K562 (cell line): ENCODE data around the gene C11orf58. TPM values are rescaled to one million over a fixed set of nuclear protein-coding genes. Genes with fewer than 3 reads are reported as not detected.

Experiments
- ATAC-seq: fragments of 200-7000 bp; cut with Tn5 transposase; 3 replicates; pipeline ENCODE4 v1.9.1; 2020; ENCODE audit warnings: moderate library complexity
- BruUV-seq: library from RNA; stranded (reverse); fragments of 400-500 nt; replicated peaks from 2 replicates; lab custom pipeline; 2021; lab: Mats Ljungman, UMichigan
- CTCF ChIA-PET: fragments of 300-600 bp; formaldehyde crosslinking; extraction: SDS; loops from one replicate; lab custom pipeline; 2021; ENCODE audit warnings: low intra/inter-chr PET ratio; lab: Yijun Ruan, JAX
- POLR2A ChIA-PET: fragments of 300-600, 350-650 bp; sonication (Branson Sonifier 250); formaldehyde crosslinking; extraction: SDS; loops from one replicate; lab custom pipeline; 2021; ENCODE audit warnings: antibody characterized with exemption, inconsistent platforms; lab: Yijun Ruan, JAX
- DNase-seq, 4 experiments: peaks; one replicate each; pipeline versions ENCODE4 v3.0.0 to v3.0.0-alpha.2; 2011 to 2018; ENCODE audit warnings: low spot score in 3 of 4, mixed read lengths in 3 of 4; ENCODE audit errors: extremely low read depth in 1 of 4
- FAIRE-seq: peaks from 2 replicates; lab custom pipeline; 2011; peaks lifted over from hg19 to GRCh38; lab: Jason Lieb, UNC
- H2AFZ ChIP-seq: 2 replicates; pipeline ENCODE4 v1.6.0; 2011; ENCODE audit warnings: low read depth, low read length, control low read depth, inconsistent platforms
- H3K27ac ChIP-seq: fragments of 200-600 bp; 3 replicates; pipeline ENCODE4 v1.8.0; 2011; ENCODE audit warnings: low read depth, mild to moderate bottlenecking, control low read depth, inconsistent platforms, low read length, moderate library complexity, mixed read lengths; ENCODE audit errors: extremely low read depth
- H3K27me3 ChIP-seq, 2 experiments: fragments of 300-600 bp in 1 of 2; 2 replicates in 1 of 2; 3 replicates in 1 of 2; pipeline versions ENCODE4 v1.6.0 to v1.8.0; 2011; ENCODE audit warnings: inconsistent platforms in 2 of 2, low read length in 2 of 2, mild to moderate bottlenecking in 1 of 2, mixed read lengths in 1 of 2, moderate library complexity in 1 of 2; ENCODE audit not compliant: control insufficient read depth in 2 of 2, insufficient read depth in 2 of 2
- H3K36me3 ChIP-seq: fragments of 300-600 bp; 3 replicates; pipeline ENCODE4 v1.8.0; 2011; ENCODE audit warnings: mild to moderate bottlenecking, low read length, inconsistent platforms; ENCODE audit not compliant: control insufficient read depth, insufficient read depth
- H3K4me1 ChIP-seq, 2 experiments: fragments of 200-600 bp in 1 of 2; replicated peaks in 1 of 2; 2 replicates in 1 of 2; 3 replicates in 1 of 2; pipeline versions ENCODE4 v1.5.1 to v1.8.0; 2011; ENCODE audit warnings: inconsistent platforms in 2 of 2, low read length in 2 of 2, mild to moderate bottlenecking in 1 of 2, mixed read lengths in 1 of 2, moderate library complexity in 1 of 2; ENCODE audit not compliant: control insufficient read depth in 2 of 2, insufficient read depth in 2 of 2
- H3K4me2 ChIP-seq: 2 replicates; pipeline ENCODE4 v1.6.1; 2011; ENCODE audit warnings: low read length, control low read depth, inconsistent platforms, mixed read lengths; ENCODE audit not compliant: insufficient read depth
- H3K4me3 ChIP-seq: fragments of 200-600 bp; sonication (generic), shearing (Covaris generic); 2 replicates; pipeline ENCODE4 v1.5.1; 2016; ENCODE audit warnings: control low read depth, inconsistent platforms
- H3K79me2 ChIP-seq: fragments of 200-600 bp; 3 replicates; pipeline ENCODE4 v1.8.0; 2011; ENCODE audit warnings: low read length, inconsistent platforms; ENCODE audit not compliant: control insufficient read depth, insufficient read depth
- H3K9ac ChIP-seq, 2 experiments: 2 replicates each; pipeline versions ENCODE4 v1.6.0 to v1.6.1; 2011; ENCODE audit warnings: low read depth in 2 of 2, low read length in 2 of 2, control low read depth in 1 of 2, inconsistent platforms in 1 of 2, mild to moderate bottlenecking in 1 of 2, mixed read lengths in 1 of 2; ENCODE audit not compliant: insufficient read depth in 1 of 2
- H3K9me1 ChIP-seq: one replicate; pipeline ENCODE4 v1.6.0; 2011; ENCODE audit warnings: inconsistent platforms, mild to moderate bottlenecking, low read length, moderate library complexity; ENCODE audit not compliant: control insufficient read depth, insufficient read depth
- H3K9me3 ChIP-seq: replicated peaks from 2 replicates; pipeline ENCODE4 v1.5.1; 2011; ENCODE audit warnings: low read depth, low read length, inconsistent platforms; ENCODE audit not compliant: control insufficient read depth, insufficient read depth
- H4K20me1 ChIP-seq: replicated peaks from 2 replicates; pipeline ENCODE4 v1.6.1; 2011; ENCODE audit warnings: low read length, inconsistent platforms, mixed read lengths; ENCODE audit not compliant: control insufficient read depth, insufficient read depth
- CREM ChIP-seq: IDR thresholded peaks from 2 replicates; pipeline ENCODE4 v1.6.1; 2014; ENCODE audit warnings: antibody characterized with exemption, low read depth
- HDGF ChIP-seq: fragments of 450-650 bp; IDR thresholded peaks from 2 replicates; pipeline ENCODE4 v1.6.1; 2016
- MED1 ChIP-seq: sonication (generic); formaldehyde crosslinking; IDR thresholded peaks from 2 replicates; pipeline ENCODE4 v1.8.1; 2023; ENCODE audit warnings: missing genetic modification reagents, borderline replicate concordance
- PCBP2 ChIP-seq: fragments of 200-400 bp; formaldehyde crosslinking; IDR thresholded peaks from 2 replicates; pipeline ENCODE4 v1.6.1; 2018; ENCODE audit warnings: low read length, low read depth, mild to moderate bottlenecking, moderate library complexity; ENCODE audit not compliant: poor library complexity, severe bottlenecking
- RUNX1 ChIP-seq: sonication (generic); IDR thresholded peaks from 2 replicates; pipeline ENCODE4 v1.6.1; 2016; ENCODE audit warnings: antibody characterized with exemption, low read depth
- SMARCA4 ChIP-seq: fragments of 450-650 bp; IDR thresholded peaks from 2 replicates; pipeline ENCODE4 v1.6.1; 2016
- SP1 ChIP-seq: sonication (generic); formaldehyde crosslinking; IDR thresholded peaks from 2 replicates; pipeline ENCODE4 v1.8.1; 2022; ENCODE audit warnings: mild to moderate bottlenecking, missing genetic modification reagents
- SP2 ChIP-seq: IDR thresholded peaks from 2 replicates; pipeline ENCODE4 v1.6.1; 2011; ENCODE audit warnings: mild to moderate bottlenecking, low read depth, low read length, moderate library complexity; ENCODE audit not compliant: poor library complexity, severe bottlenecking; ENCODE audit errors: extremely low read depth
- SRF ChIP-seq, 2 experiments: fragments of 250-450, 450-650 bp in 1 of 2; sonication (Bioruptor Pico) in 1 of 2; sonication (generic) in 1 of 2; formaldehyde crosslinking; IDR thresholded peaks; 2 replicates each; pipeline versions ENCODE4 v1.5.0 to v1.5.1; 2020 to 2022; ENCODE audit warnings: mild to moderate bottlenecking in 1 of 2, missing genetic modification reagents in 1 of 2
- TAL1 ChIP-seq: fragments of 450-650 bp; IDR thresholded peaks from 2 replicates; pipeline ENCODE4 v1.6.1; 2016; ENCODE audit warnings: mild to moderate bottlenecking
- TCF3 ChIP-seq: sonication (generic); formaldehyde crosslinking; IDR thresholded peaks from 2 replicates; pipeline ENCODE4 v1.4.0; 2020; ENCODE audit warnings: mild to moderate bottlenecking, missing genetic modification reagents
- XRCC4 ChIP-seq: IDR thresholded peaks from one replicate; pipeline ENCODE4 v1.6.1; 2011; ENCODE audit not compliant: insufficient read depth, insufficient read length; ENCODE audit errors: extremely low read depth
- ZFX ChIP-seq: sonication (generic); formaldehyde crosslinking; IDR thresholded peaks from 2 replicates; pipeline ENCODE4 v1.8.0; 2022; ENCODE audit warnings: mild to moderate bottlenecking, missing genetic modification reagents, moderate library complexity
- ZNF696 ChIP-seq: fragments of 250-450 bp; sonication (Bioruptor Pico); conservative IDR thresholded peaks from 2 replicates; pipeline ENCODE4 v1.4.0; 2020; ENCODE audit warnings: mild to moderate bottlenecking, moderate library complexity
- WGBS: fragments of 100-300 bp; shearing (Covaris generic); methylation state at CpG from one replicate; pipeline ENCODE4 v1.1.6; 2016; ENCODE audit warnings: low coverage, mixed read lengths; ENCODE audit not compliant: insufficient coverage; ENCODE audit errors: missing lambda C conversion rate; 5-methylcytosine and 5-hydroxymethylcytosine counted together
- in situ Hi-C: fragments of 300-500 bp; cut with MboI; formaldehyde crosslinking; loops from 4 replicates; pipeline ENCODE4 v1.15.0; 2018; ENCODE audit warnings: inconsistent platforms, mixed read lengths
- intact Hi-C: fragments of 100-400 bp; cut with micrococcal nuclease; formaldehyde crosslinking; loops from 2 replicates; pipeline ENCODE4 v1.14.2; 2022
- polyA plus RNA-seq, 8 experiments: library from polyadenylated mRNA; depleted of rRNA in 4 of 8; stranded (reverse) in 5 of 8; unstranded in 3 of 8; fragments of >200 nt; fragmentation: Nextera tagmentation in 2 of 8; fragmentation: Illumina TruSeq in 1 of 8; extraction: Ambion mirVana in 2 of 8; extraction: Trizol in 1 of 8; gene quantifications; 2 replicates each; pipeline versions ENCODE4 v1.2.1 to v1.2.3, GENCODE V29; 2011 to 2014; ENCODE audit warnings: inconsistent platforms in 1 of 8, missing spikeins in 1 of 8
- total RNA-seq, 7 experiments: library from RNA; depleted of rRNA in 6 of 7; stranded (reverse); fragments of >200 nt in 6 of 7; fragmentation: Illumina TruSeq in 2 of 7; extraction: Trizol in 2 of 7; gene quantifications; 2 replicates each; pipeline versions ENCODE4 v1.2.1 to v1.2.3, GENCODE V29; 2011 to 2021; ENCODE audit warnings: low replicate concordance in 1 of 7
- TF ChIP-seq, protein P1 (sequence below): sonication (generic); formaldehyde crosslinking; IDR thresholded peaks from 2 replicates; pipeline ENCODE4 v1.8.0; 2022; ENCODE audit warnings: mild to moderate bottlenecking, missing genetic modification reagents, borderline replicate concordance
- TF ChIP-seq, protein P2 (sequence below): sonication (generic); formaldehyde crosslinking; IDR thresholded peaks from 2 replicates; pipeline ENCODE4 v1.8.1; 2023; ENCODE audit warnings: mild to moderate bottlenecking, missing genetic modification reagents

C11orf58 gene
- total and polyA plus RNA-seq, 9 of the 15 experiments (the other 6 are each of a cell fraction or from before 2014, with no cell fraction given), result 104 to 421 (median 247) TPM

DNA sequence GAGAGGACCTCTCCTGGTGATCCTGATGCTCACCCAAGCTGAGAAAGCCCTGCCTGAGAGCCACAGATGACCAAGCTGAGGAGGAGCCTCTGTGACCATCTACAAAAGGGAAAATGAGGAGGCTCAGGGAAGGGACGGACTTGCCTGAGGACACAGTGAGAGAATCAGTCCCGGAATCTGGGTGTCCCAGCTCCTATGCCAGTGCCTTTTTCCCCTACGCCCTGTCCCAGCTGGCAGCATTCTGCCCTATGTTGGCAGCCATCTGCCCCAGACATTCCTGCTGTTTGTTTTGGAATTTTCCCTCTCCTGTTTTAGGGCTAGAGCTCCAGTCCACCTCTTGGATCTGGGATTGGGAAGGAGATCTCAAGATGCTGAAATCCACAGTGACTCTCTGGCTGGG is 54.6 kb downstream of the C11orf58 start (continued):
- TF ChIP-seq SMARCA4 (no peak), HDGF (no peak), SP1 (CRISPR knock-in tag) (no peak), XRCC4 (no peak), SP2 (no peak), SRF (CRISPR knock-in tag; IDR thresholded peaks at IDR 0.05) (no peak), TAL1 (no peak), CREM (no peak), MED1 (CRISPR knock-in tag) (no peak)

DNA sequence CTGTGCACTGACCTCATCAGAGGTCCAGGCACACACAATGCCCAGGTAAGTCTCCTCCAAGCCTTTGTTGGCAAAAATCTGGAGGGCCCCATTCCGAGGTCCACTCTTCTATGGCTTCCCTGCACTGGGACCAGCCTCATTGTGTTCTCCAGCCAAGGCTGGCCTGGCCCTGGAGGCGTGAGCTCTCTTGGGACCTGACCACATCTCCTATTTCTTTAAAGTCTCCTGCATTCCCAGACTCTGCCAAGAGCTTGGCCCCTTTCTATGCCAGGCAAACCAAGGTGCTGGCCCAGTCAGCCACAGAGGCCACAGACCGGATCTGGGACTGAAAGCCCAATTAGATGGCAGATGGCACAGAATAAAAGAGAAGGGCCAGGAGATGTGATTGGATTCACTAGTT is 55.1 kb downstream of the C11orf58 start:
- no peaks in the 10 kb centered on the region for H4K20me1 ChIP-seq
- ATAC-seq (no peak), FAIRE-seq (no peak), DNase-seq (no peak)
- H3K9me1 ChIP-seq, result no peaks in the 10 kb centered on the region
- H2AFZ ChIP-seq, result no peak overlapping the region
- H3K4me3 ChIP-seq, result no peak overlapping the region
- H3K27ac ChIP-seq, result no peak overlapping the region
- no peaks in the 10 kb centered on the region for H3K36me3 ChIP-seq
- no peak overlapping the region for H3K4me2 ChIP-seq
- H3K9me3 ChIP-seq, result no peaks in the 10 kb centered on the region
- no peaks in the 10 kb centered on the region; a peak in 1 of 5 replicates for H3K4me1 ChIP-seq
- 0% methylated on average over 3 of the region's 3 CpGs for WGBS
- in situ Hi-C loops, result no loop called here
- intact Hi-C loops, result no loop called here
- no TSS peak for BruUV-seq
- H3K9ac ChIP-seq, result no peak overlapping the region
- POLR2A ChIA-PET, result interaction anchor here (0.7 to 1.0 kb wide), 2 partner anchors 10 to 22 kb away, joined by 3 to 5 read pairs; no protein-coding TSS in a partner anchor
- H3K27me3 ChIP-seq, result peaks cover 7 to 48% of the 10 kb centered on the region in 2 experiments
- no peaks in the 10 kb centered on the region for H3K79me2 ChIP-seq
- CTCF ChIA-PET, result no interaction called here
- TF ChIP-seq, protein P1, sequence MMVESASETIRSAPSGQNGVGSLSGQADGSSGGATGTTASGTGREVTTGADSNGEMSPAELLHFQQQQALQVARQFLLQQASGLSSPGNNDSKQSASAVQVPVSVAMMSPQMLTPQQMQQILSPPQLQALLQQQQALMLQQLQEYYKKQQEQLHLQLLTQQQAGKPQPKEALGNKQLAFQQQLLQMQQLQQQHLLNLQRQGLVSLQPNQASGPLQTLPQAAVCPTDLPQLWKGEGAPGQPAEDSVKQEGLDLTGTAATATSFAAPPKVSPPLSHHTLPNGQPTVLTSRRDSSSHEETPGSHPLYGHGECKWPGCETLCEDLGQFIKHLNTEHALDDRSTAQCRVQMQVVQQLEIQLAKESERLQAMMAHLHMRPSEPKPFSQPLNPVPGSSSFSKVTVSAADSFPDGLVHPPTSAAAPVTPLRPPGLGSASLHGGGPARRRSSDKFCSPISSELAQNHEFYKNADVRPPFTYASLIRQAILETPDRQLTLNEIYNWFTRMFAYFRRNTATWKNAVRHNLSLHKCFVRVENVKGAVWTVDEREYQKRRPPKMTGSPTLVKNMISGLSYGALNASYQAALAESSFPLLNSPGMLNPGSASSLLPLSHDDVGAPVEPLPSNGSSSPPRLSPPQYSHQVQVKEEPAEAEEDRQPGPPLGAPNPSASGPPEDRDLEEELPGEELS (CRISPR knock-in tag), result no peak
- TF ChIP-seq ZFX (CRISPR knock-in tag) (no peak), PCBP2 (no peak), TCF3 (CRISPR knock-in tag) (no peak), ZNF696 (no peak), RUNX1 (no peak)
- TF ChIP-seq, protein P2, sequence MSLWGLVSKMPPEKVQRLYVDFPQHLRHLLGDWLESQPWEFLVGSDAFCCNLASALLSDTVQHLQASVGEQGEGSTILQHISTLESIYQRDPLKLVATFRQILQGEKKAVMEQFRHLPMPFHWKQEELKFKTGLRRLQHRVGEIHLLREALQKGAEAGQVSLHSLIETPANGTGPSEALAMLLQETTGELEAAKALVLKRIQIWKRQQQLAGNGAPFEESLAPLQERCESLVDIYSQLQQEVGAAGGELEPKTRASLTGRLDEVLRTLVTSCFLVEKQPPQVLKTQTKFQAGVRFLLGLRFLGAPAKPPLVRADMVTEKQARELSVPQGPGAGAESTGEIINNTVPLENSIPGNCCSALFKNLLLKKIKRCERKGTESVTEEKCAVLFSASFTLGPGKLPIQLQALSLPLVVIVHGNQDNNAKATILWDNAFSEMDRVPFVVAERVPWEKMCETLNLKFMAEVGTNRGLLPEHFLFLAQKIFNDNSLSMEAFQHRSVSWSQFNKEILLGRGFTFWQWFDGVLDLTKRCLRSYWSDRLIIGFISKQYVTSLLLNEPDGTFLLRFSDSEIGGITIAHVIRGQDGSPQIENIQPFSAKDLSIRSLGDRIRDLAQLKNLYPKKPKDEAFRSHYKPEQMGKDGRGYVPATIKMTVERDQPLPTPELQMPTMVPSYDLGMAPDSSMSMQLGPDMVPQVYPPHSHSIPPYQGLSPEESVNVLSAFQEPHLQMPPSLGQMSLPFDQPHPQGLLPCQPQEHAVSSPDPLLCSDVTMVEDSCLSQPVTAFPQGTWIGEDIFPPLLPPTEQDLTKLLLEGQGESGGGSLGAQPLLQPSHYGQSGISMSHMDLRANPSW (CRISPR knock-in tag), result no peak
- TF ChIP-seq, all 486 proteins: peak for 0
